Stomach smooth muscle (tissue), 2 donors: ENCODE results near the gene SHROOM2.

Experiments
- H3K27ac ChIP-seq: one replicate; pipeline ENCODE4 v1.7.0; 2013; ENCODE audit warnings: mild to moderate bottlenecking, low read length, inconsistent platforms
- H3K27me3 ChIP-seq, 2 donors: one replicate each; pipeline ENCODE4 v1.7.0; 2013; ENCODE audit warnings: low read length in 2 of 2; ENCODE audit not compliant: insufficient read depth in 2 of 2, control insufficient read depth in 1 of 2
- H3K36me3 ChIP-seq, 2 donors: one replicate each; pipeline ENCODE4 v1.7.0; 2013; ENCODE audit warnings: low read length in 2 of 2; ENCODE audit not compliant: control insufficient read depth in 2 of 2, insufficient read depth in 2 of 2
- H3K4me1 ChIP-seq: one replicate; pipeline ENCODE4 v1.7.0; 2013; ENCODE audit warnings: low read length; ENCODE audit not compliant: control insufficient read depth, insufficient read depth
- H3K4me3 ChIP-seq, 2 donors: one replicate each; pipeline ENCODE4 v1.7.0; 2013; ENCODE audit warnings: low read length in 2 of 2
- H3K9ac ChIP-seq, 2 donors: one replicate each; pipeline ENCODE4 v1.7.0; 2013; ENCODE audit warnings: low read length in 2 of 2, mild to moderate bottlenecking in 1 of 2
- H3K9me3 ChIP-seq, 2 donors: one replicate each; pipeline ENCODE4 v1.7.0; 2013; ENCODE audit warnings: low read length in 2 of 2; ENCODE audit not compliant: control insufficient read depth in 2 of 2
- donor health status: healthy.
- donor health status: Pancreatic carcinoma.

Gene SHROOM2

DNA sequence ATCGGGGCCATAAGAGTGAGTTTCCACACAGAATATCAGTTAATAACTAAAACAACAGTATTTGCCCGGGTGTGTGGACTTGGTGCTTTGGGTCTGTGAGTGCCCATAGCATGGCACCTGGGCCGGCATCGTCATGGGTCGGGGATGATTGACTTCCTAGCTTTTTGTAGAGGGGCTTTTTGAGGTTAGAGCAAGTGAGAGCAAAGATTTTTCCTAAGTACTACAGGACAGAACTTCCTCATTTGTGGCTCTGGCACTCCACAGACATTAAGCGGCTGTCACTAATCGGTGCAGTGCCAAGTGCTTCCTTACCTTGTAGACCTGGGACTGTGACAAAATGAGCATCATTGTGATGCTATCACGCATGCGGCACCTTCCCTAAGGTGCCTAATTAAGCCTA is 81.0 kb downstream of the SHROOM2 start:
- H3K9me3 ChIP-seq = peaks cover 0 to 3% of the 10 kb centered on the region in 2 donors
- no peaks in the 10 kb centered on the region for H3K36me3 ChIP-seq
- H3K27ac ChIP-seq = no peak overlapping the region
- no peaks in the 10 kb centered on the region for H3K4me1 ChIP-seq
- peaks cover 0 to 7% of the 10 kb centered on the region in 2 donors for H3K27me3 ChIP-seq
- H3K4me3 ChIP-seq = no peak overlapping the region
- H3K9ac ChIP-seq = no peak overlapping the region

DNA sequence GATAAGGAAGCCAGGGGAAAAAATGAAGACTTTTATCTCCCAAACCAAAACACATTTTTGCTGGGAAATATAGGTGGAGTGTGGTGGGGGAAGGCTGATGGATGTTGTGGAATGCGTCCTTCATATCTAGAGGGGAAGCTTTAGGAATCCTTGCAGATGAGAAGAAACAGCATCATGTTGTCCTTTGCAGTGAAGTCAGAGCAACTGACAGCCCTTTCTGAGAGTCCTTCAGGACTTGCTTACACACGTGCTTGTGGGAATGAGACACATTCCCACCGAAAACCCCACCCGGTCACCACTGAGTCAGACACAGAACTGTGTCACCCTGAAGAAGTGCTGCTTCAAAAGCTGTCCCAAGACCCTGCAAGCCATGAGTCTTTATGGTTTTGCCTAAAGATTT is 81.5 kb downstream of the SHROOM2 start:
- Histone ChIP-seq H3K27ac (no peak overlapping the region), H3K9me3 (peaks cover 0 to 3% of the 10 kb centered on the region in 2 donors), H3K4me3 (no peak overlapping the region), H3K27me3 (peaks cover 0 to 7% of the 10 kb centered on the region in 2 donors), H3K4me1 (no peaks in the 10 kb centered on the region), H3K9ac (no peak overlapping the region), H3K36me3 (no peaks in the 10 kb centered on the region)

DNA sequence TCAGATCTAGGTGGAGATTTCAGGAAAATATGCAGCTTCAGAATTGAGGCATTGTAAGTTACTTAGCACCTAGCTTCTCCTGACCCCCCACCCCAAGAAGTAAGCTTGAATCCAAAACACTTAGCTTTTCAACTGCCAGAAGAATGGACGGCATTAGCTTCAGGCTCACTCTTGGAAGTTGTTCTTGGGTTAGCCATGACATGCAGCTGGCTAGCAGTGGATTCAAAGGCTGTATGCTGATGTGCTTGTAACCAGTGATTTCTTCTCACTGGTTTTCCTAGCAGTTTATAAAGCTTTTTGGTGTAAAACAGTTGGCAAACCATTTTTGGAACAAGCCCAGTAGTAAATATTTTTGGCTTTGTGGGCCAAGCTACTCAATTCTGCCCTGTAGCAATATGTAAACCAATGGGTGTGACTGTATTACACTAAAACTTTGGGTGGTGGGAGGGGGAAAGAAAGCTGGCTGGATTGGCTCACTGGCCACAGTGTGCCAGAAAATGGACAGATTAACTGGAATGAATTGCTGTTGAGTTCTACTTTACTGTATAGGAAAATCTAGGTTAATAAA is 85.6 kb downstream of the SHROOM2 start:
- Histone ChIP-seq H3K27ac (no peak overlapping the region), H3K4me1 (no peaks in the 10 kb centered on the region), H3K9ac (no peak overlapping the region), H3K4me3 (no peak overlapping the region), H3K9me3 (peaks cover 0 to 3% of the 10 kb centered on the region in 2 donors), H3K27me3 (peaks cover 0 to 7% of the 10 kb centered on the region in 2 donors), H3K36me3 (no peaks in the 10 kb centered on the region)

DNA sequence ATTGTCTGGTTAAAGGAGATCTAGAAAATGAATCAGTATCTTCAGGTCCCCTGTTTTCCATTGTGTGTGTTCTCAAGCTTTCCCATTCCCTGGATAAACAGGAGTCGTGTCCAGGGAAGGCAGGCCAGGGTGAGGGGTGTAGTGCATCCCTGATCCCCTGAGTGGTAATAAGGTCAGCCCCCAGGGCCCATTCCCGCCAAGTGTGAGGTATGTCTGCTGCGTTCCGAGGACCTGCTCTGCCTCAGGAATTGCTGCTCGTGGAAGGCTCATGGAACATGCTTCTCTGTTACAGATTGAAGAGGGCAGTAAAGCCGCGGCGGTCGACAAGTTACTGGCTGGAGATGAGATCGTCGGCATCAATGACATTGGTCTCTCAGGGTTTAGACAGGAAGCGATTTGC is 87.1 kb downstream of the SHROOM2 start:
- Histone ChIP-seq H3K4me1 (no peaks in the 10 kb centered on the region), H3K27me3 (peaks cover 0 to 7% of the 10 kb centered on the region in 2 donors), H3K9me3 (peaks cover 0 to 3% of the 10 kb centered on the region in 2 donors), H3K36me3 (no peaks in the 10 kb centered on the region), H3K4me3 (no peak overlapping the region), H3K9ac (no peak overlapping the region), H3K27ac (no peak overlapping the region)

DNA sequence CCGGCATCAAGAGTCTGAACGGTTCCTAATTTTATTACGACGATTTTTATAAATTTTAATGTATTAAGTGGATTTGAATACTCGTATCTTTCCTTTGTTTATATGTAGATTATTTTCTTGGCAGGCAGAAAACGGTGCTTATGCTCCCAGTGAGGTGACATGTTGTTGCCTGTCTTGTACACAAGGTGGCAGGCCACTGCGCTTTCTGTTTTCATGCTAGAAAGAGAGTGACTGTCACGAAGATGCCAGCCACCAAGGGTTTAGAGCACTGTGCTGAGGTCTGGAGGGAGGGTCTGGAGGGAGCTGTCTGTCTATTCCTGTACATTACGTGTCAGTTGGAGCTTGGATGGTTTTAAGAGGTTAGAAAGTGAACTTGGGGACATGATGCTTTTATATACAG is 87.7 kb downstream of the SHROOM2 start:
- no peaks in the 10 kb centered on the region for H3K36me3 ChIP-seq

DNA sequence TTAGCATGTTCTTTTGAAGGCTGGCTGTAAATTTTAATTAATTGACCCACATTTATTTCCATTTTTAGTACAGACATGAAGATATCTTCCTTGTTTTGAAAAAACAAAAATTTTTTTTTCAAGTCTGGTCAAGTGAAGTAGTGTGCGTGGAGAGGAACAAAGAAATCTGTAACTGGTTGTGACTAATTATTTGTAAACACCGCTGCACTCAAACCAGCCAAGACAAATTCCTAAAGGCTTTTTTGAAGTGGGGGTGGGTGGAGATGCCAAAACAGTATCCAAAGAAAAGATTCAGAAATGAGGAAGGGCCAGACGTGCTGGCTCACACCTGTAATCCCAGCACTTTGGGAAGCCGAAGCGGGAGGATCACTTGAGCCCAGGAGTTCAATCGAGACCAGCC is 88.3 kb downstream of the SHROOM2 start:
- peaks cover 0 to under 1% of the 10 kb centered on the region in 2 donors for H3K9me3 ChIP-seq
- peaks cover 0 to 7% of the 10 kb centered on the region in 2 donors for H3K27me3 ChIP-seq
- H3K4me3 ChIP-seq = no peak overlapping the region
- no peak overlapping the region for H3K9ac ChIP-seq
- no peak overlapping the region for H3K27ac ChIP-seq
- H3K4me1 ChIP-seq = no peaks in the 10 kb centered on the region
- H3K36me3 ChIP-seq = no peaks in the 10 kb centered on the region

More for the DNA sequence above, 87.7 kb downstream of the SHROOM2 start:
- H3K9me3 ChIP-seq = peaks cover 0 to 3% of the 10 kb centered on the region in 2 donors
- no peak overlapping the region for H3K4me3 ChIP-seq
- no peak overlapping the region for H3K27ac ChIP-seq
- H3K4me1 ChIP-seq = no peaks in the 10 kb centered on the region
- H3K9ac ChIP-seq = no peak overlapping the region
- peaks cover 0 to 7% of the 10 kb centered on the region in 2 donors for H3K27me3 ChIP-seq

DNA sequence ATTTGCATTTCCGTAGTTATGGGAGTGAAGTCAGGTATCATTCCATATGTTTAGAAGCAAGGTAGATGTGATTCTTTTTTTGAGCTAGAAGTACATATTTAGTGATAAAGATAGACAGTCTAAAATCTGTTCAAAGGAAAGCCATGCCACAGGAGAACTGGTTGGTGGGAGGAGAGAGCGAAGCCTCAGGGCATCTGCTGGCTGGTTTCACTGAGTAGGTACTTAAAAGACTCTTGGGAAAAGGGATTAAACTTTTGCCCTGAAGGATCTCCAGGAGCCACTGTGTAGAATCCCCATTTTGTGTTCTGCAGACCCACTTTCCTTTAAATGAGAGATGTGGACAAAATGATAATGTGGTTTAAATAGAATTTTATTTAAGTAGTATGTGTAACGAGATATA is 89.6 kb downstream of the SHROOM2 start:
- Histone ChIP-seq H3K27me3 (peaks cover 0 to 11% of the 10 kb centered on the region in 2 donors), H3K9ac (no peak overlapping the region), H3K4me1 (no peaks in the 10 kb centered on the region), H3K27ac (no peak overlapping the region), H3K9me3 (no peaks in the 10 kb centered on the region), H3K4me3 (no peak overlapping the region), H3K36me3 (no peaks in the 10 kb centered on the region)

DNA sequence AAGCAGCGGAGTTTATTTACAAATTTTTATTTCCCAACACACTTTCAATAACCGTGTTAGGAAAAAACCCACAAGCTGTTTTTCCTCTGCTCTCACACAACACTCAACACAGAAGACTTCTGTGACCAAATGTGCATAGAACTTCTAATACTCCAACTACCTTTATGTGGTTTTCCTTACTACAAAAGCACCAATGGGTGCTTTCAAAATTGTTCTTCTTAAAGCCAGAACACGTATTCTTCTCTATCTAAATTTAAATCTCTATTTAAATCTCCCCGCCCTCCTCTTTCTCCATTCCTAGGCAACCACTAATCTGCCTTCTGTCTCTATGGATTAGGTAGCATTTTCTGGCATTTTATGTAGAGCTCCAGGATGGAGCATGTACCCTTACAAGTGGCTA is 90.0 kb downstream of the SHROOM2 start:
- no peak overlapping the region for H3K4me3 ChIP-seq
- peaks cover 0 to 8% of the 10 kb centered on the region in 2 donors for H3K27me3 ChIP-seq
- H3K9me3 ChIP-seq = no peaks in the 10 kb centered on the region
- H3K9ac ChIP-seq = no peak overlapping the region
- H3K4me1 ChIP-seq = no peaks in the 10 kb centered on the region
- H3K27ac ChIP-seq = no peak overlapping the region
- no peaks in the 10 kb centered on the region for H3K36me3 ChIP-seq

DNA sequence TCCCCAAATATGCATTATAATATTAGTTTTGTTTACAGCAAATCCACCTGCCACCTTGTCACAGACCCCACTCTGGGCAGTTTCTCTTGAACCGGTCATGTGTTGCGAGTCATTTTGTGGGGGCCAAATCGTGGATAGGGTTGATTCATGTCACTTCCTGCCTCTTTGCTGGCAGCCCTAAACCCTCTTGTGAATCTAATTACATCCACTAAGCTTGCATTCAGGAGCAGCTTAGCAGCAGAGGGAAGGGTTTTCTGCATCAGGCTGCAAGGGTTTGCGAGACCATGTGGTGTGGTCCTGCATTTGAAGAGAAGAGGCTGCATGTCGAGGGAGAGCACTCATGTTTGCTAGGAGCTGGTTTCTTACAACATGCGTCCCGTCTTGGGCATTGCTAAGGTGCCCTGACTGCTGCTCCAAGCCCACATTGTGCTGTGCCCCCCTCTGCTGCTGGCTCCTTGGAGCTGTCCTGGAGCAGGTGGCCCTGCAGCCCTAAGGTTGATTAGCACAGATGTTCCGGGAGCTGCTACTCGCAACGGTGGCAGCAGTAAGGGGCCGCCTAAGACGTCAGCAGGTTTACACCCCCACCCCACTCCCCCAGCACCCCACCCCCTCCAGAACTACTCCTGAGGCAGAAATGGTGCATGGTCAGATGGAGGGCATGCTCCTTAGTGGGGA is 92.1 kb downstream of the SHROOM2 start:
- Histone ChIP-seq H3K36me3 (no peaks in the 10 kb centered on the region), H3K4me1 (no peaks in the 10 kb centered on the region), H3K27ac (no peak overlapping the region), H3K9ac (no peak overlapping the region), H3K27me3 (peaks cover 0 to 12% of the 10 kb centered on the region in 2 donors), H3K9me3 (no peaks in the 10 kb centered on the region), H3K4me3 (no peak overlapping the region)

DNA sequence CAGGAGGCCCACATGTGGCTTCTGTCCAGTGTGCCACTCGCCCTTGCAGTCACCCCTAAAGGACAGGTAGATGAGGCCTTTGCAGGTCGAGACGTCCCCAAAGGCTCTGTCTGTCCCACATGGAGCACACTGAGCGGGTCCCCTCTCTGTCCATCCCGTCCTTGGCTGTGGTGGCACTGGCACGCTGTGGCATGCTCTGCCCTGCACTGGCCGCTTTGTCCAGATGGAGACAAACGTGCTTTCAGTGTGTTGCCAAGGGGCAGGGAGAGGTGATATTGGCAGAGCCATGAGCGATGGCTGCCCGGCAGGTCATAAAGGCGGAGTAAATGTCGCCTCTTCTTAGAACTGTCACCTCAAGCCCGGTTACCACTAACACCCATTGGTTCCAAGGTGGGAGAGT is 94.0 kb downstream of the SHROOM2 start:
- H3K9ac ChIP-seq = no peak overlapping the region
- H3K27me3 ChIP-seq = peaks cover 0 to 13% of the 10 kb centered on the region in 2 donors
- H3K27ac ChIP-seq = no peak overlapping the region
- no peaks in the 10 kb centered on the region for H3K36me3 ChIP-seq
- no peaks in the 10 kb centered on the region for H3K9me3 ChIP-seq
- no peak overlapping the region for H3K4me3 ChIP-seq
- peaks cover 2% of the 10 kb centered on the region for H3K4me1 ChIP-seq

DNA sequence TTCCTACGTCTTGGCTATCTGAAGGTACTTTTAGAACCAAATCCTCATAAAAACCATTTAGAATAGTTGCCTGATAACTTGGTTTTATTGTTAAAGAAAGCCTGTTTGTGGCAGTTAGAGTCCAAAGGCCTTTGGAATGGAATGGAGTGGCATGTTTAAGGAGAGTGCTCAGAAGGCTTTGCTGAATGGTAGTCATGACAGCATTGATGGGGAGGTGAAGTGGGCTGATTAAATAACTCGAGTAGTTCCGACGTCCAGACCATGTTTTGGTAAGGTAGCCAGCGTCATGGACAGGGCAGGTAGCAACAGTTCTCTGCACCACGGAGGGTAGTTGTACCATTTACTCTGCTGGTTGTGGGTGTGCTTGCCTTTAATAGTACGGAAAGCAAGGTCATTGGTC is 94.6 kb downstream of the SHROOM2 start:
- no peaks in the 10 kb centered on the region for H3K36me3 ChIP-seq
- H3K9me3 ChIP-seq = no peaks in the 10 kb centered on the region
- peaks cover 3% of the 10 kb centered on the region for H3K4me1 ChIP-seq
- H3K9ac ChIP-seq = no peak overlapping the region
- H3K27ac ChIP-seq = no peak overlapping the region
- peaks cover 0 to 13% of the 10 kb centered on the region in 2 donors for H3K27me3 ChIP-seq
- H3K4me3 ChIP-seq = no peak overlapping the region
